GM18505 (cell line): ENCODE data around the gene NR2F6.

ENCODE experiments used
- ATAC-seq: cut with Tn5 transposase; IDR thresholded peaks from one replicate; pipeline ENCODE4 v1.9.1; 2021; ENCODE audit not compliant: unreplicated experiment
- POLR2A ChIP-seq: IDR thresholded peaks from 4 replicates; pipeline ENCODE4 v1.6.1; 2011; ENCODE audit warnings: borderline replicate concordance; ENCODE audit not compliant: insufficient read depth, insufficient read length; ENCODE audit errors: extremely low read depth

The NR2F6 gene

GRCh38 chr19:17226002-17226933, 19.5 kb downstream of the NR2F6 start, which contains the start of gene OCEL1:
TSS of gene OCEL1 (plus strand) at chr19:17226226. CDS start at chr19:17226248, 22 bp downstream.
- ATAC-seq, result peak; percentile 88
- peak; percentile 95 for TF ChIP-seq POLR2A

- no peak for ATAC-seq
Observed at GRCh38 chr19:17225053-17225452, 20.7 kb downstream of the NR2F6 start.

GRCh38 chr19:17220207-17220758, 25.4 kb downstream of the NR2F6 start:
- ATAC-seq, result no peak

More at GRCh38 chr19:17225053-17225452, 20.7 kb downstream of the NR2F6 start:
- no peak for TF ChIP-seq POLR2A

GRCh38 chr19:17219286-17219685, 26.4 kb downstream of the NR2F6 start:
- ATAC-seq, result no peak
- no peak for TF ChIP-seq POLR2A

More at GRCh38 chr19:17220207-17220758, 25.4 kb downstream of the NR2F6 start:
- TF ChIP-seq POLR2A, result no peak

GRCh38 chr19:17216058-17216670, 29.6 kb downstream of the NR2F6 start:
- ATAC-seq, result no peak
- TF ChIP-seq POLR2A, result no peak

GRCh38 chr19:17215127-17215971, 30.4 kb downstream of the NR2F6 start, which contains the start of gene USE1:
TSS of gene USE1 (plus strand) at chr19:17215357. CDS start at chr19:17215406, 49 bp downstream.
- peak; percentile 95 for TF ChIP-seq POLR2A
- peak; percentile 66 for ATAC-seq

GRCh38 chr19:17214508-17215126, 31.1 kb downstream of the NR2F6 start:
- TF ChIP-seq POLR2A, result no peak

GRCh38 chr19:17213334-17213733, 32.4 kb downstream of the NR2F6 start:
- ATAC-seq, result no peak
- no peak for TF ChIP-seq POLR2A

More at GRCh38 chr19:17214508-17215126, 31.1 kb downstream of the NR2F6 start:
- no peak for ATAC-seq

- no peak for ATAC-seq
- no peak for TF ChIP-seq POLR2A
Observed at GRCh38 chr19:17211547-17212446, 33.9 kb downstream of the NR2F6 start.

- TF ChIP-seq POLR2A, result no peak
- ATAC-seq, result no peak
Observed at GRCh38 chr19:17210296-17210695, 35.4 kb downstream of the NR2F6 start.
